Loucy (cell line): Measurements from ENCODE around the gene GVQW3.

Experiments used
- EZH2phosphoT487 ChIP-seq: fragments of 200-600 bp; IDR thresholded peaks from 2 replicates; pipeline ENCODE4 v1.6.1; 2018; ENCODE audit warnings: antibody characterized with exemption, mild to moderate bottlenecking, moderate library complexity, borderline replicate concordance
- TF ChIP-seq, protein P1 (sequence below): fragments of 200-600 bp; sonication (generic); conservative IDR thresholded peaks from 2 replicates; pipeline ENCODE4 v1.5.1; 2014; ENCODE audit warnings: mild to moderate bottlenecking, antibody characterized with exemption, low read length

DNA sequence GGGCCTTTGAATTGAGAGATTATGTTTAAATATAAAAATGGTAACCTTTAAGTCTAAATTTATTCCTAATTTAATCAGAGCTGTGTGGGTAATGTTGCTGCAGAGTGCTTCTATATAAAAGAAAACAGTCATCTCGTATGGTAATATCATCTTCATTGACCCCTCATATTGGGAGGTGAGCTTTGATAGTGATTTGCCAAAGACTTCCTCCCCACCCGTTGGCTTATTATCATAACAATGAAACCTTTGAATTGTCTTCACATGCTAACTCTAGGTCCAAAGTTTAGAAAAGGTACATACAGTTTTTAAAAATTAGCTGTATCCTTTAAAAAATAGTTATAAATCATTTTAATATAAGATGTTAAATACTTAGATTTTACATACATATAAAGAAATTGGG lies 67.4 kb downstream of the GVQW3 start:
- TF ChIP-seq, protein P1, sequence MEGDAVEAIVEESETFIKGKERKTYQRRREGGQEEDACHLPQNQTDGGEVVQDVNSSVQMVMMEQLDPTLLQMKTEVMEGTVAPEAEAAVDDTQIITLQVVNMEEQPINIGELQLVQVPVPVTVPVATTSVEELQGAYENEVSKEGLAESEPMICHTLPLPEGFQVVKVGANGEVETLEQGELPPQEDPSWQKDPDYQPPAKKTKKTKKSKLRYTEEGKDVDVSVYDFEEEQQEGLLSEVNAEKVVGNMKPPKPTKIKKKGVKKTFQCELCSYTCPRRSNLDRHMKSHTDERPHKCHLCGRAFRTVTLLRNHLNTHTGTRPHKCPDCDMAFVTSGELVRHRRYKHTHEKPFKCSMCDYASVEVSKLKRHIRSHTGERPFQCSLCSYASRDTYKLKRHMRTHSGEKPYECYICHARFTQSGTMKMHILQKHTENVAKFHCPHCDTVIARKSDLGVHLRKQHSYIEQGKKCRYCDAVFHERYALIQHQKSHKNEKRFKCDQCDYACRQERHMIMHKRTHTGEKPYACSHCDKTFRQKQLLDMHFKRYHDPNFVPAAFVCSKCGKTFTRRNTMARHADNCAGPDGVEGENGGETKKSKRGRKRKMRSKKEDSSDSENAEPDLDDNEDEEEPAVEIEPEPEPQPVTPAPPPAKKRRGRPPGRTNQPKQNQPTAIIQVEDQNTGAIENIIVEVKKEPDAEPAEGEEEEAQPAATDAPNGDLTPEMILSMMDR, result no peak
- TF ChIP-seq EZH2phosphoT487, result no peak
